DND-41 (cell line): ENCODE results near the gene GLIPR2.

Experiments used
- CTCF ChIP-seq: IDR thresholded peaks from 2 replicates; pipeline ENCODE4 v1.5.1; 2012; ENCODE audit warnings: borderline replicate concordance, low read length, moderate library complexity, mild to moderate bottlenecking; ENCODE audit not compliant: poor library complexity, severe bottlenecking; ENCODE audit errors: extremely low read depth
- EZH2 ChIP-seq: IDR thresholded peaks from 3 replicates; pipeline ENCODE4 v1.6.1; 2012; ENCODE audit warnings: borderline replicate concordance, low read depth, mild to moderate bottlenecking, moderate library complexity, low read length, inconsistent platforms; ENCODE audit not compliant: severe bottlenecking

GRCh38 chr9:36173861-36174260 lies 37.3 kb downstream of the GLIPR2 start:
- TF ChIP-seq CTCF (no peak), EZH2 (no peak)
